Upper lobe of left lung (tissue), 4 donors: ENCODE results near the gene C11orf54.

Source experiments
- EP300 ChIP-seq, 4 donors: sonication (generic); formaldehyde crosslinking; IDR thresholded peaks; one replicate each; pipeline ENCODE4 v1.5.1; 2017; ENCODE audit warnings: antibody characterized with exemption in 4 of 4, control low read depth in 2 of 4
- POLR2A ChIP-seq, 4 donors: fragments of 450-650 bp; IDR thresholded peaks; one replicate each; pipeline ENCODE4 v1.5.1; 2016 to 2017; ENCODE audit warnings: antibody characterized with exemption in 4 of 4, mild to moderate bottlenecking in 2 of 4
- POLR2AphosphoS5 ChIP-seq, 2 donors: sonication (generic); formaldehyde crosslinking; IDR thresholded peaks; one replicate each; pipeline ENCODE4 v1.5.1; 2017; ENCODE audit warnings: antibody characterized with exemption in 2 of 2
- TF ChIP-seq, protein P1 (sequence below), 6 experiments: fragments of 450-650 bp in 4 of 6; fragments of 200-600 bp in 2 of 6; sonication (generic) in 2 of 6; IDR thresholded peaks; one replicate each; pipeline ENCODE4 v1.5.1; 2016 to 2019; ENCODE audit warnings: antibody characterized with exemption in 6 of 6

DNA sequence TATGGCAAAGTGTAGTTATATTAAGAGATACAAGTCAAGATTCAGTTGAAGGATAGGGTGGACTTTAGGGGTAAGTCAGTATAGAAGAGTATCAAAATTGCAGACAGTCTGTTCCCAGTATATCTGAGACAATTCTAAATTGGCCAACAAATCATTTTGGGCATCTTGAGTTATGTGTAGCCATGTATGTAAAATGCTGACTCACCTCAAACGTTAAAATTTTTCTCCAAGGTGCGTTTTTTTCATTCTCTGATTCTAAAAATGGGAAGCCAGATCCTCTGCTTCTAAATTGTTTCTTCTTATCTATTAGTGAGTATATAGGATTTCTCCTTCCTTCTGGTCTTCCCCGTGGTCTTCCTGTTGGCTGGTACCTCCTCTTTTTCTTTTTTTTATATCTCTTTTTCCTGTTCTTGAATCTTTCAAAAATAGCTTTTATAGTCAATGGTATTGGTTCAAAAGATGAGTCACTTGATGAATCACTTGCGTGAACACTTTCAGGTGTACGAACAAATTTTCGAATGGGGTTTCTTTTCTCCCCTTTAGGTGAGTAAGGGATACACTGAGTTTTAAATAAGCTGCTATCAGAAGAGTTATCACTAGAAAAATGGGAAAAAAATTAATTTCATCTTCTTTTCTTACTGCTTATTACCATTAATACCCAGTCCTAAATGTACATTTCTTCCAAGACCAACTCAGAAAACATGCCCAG is 3.4 kb upstream of the C11orf54 start:
- TF ChIP-seq, protein P1, sequence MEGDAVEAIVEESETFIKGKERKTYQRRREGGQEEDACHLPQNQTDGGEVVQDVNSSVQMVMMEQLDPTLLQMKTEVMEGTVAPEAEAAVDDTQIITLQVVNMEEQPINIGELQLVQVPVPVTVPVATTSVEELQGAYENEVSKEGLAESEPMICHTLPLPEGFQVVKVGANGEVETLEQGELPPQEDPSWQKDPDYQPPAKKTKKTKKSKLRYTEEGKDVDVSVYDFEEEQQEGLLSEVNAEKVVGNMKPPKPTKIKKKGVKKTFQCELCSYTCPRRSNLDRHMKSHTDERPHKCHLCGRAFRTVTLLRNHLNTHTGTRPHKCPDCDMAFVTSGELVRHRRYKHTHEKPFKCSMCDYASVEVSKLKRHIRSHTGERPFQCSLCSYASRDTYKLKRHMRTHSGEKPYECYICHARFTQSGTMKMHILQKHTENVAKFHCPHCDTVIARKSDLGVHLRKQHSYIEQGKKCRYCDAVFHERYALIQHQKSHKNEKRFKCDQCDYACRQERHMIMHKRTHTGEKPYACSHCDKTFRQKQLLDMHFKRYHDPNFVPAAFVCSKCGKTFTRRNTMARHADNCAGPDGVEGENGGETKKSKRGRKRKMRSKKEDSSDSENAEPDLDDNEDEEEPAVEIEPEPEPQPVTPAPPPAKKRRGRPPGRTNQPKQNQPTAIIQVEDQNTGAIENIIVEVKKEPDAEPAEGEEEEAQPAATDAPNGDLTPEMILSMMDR (IDR thresholded peaks at IDR 0.05), result no peak
- TF ChIP-seq POLR2A (IDR thresholded peaks at IDR 0.05), result no peak
- TF ChIP-seq EP300 (IDR thresholded peaks at IDR 0.05), result no peak
- no peak for TF ChIP-seq POLR2AphosphoS5 (IDR thresholded peaks at IDR 0.05)
